Keratinocyte (primary cell): ENCODE results near the gene ALG5.

Experiments
- CTCF ChIP-seq, 3 experiments: IDR thresholded peaks in 1 of 3; conservative IDR thresholded peaks in 1 of 3; optimal IDR thresholded peaks in 1 of 3; 2 replicates in 2 of 3; 3 replicates in 1 of 3; pipeline versions ENCODE3 to v1.5.1; 2011; ENCODE audit warnings: low read length in 3 of 3, mild to moderate bottlenecking in 3 of 3, moderate library complexity in 2 of 3, control low read depth in 1 of 3, inconsistent platforms in 1 of 3; ENCODE audit not compliant: insufficient read depth in 2 of 3; ENCODE audit errors: extremely low read depth in 1 of 3
- EZH2 ChIP-seq: IDR thresholded peaks from one replicate; pipeline ENCODE4 v1.6.1; 2012; ENCODE audit warnings: inconsistent platforms, mild to moderate bottlenecking, low read length, moderate library complexity

- TF ChIP-seq CTCF (optimal IDR thresholded peaks at IDR 0.05 in 1 of 3, IDR thresholded peaks at IDR 0.05 in 1 of 3, conservative IDR thresholded peaks at IDR 0.05 in 1 of 3; ENCODE audit: extremely low read depth in 1 of 3, insufficient read depth in 2 of 3, low read length in 3 of 3) (no peak), EZH2 (no peak)
Observed at GRCh38 chr13:36965767-36966166, 33.4 kb downstream of the ALG5 start.
